ENCODE measurements around the gene SLCO2B1. TPM values are rescaled to one million over a fixed set of nuclear protein-coding genes. Genes with fewer than 3 reads are reported as not detected.

Gene SLCO2B1
- total and polyA plus RNA-seq, 2 experiments from 2014 or later = not detected

- Histone ChIP-seq H3F3A (replicated peaks; ENCODE audit: low read depth) (no peaks in the 10 kb centered on the region), H2AFZ (no peak overlapping the region), H3K27ac (ENCODE audit: low read depth) (no peak overlapping the region), H3K79me2 (replicated peaks; ENCODE audit: insufficient read depth) (no peaks in the 10 kb centered on the region), H3K4me2 (no peak overlapping the region), H3K36me3 (ENCODE audit: insufficient read depth) (no peaks in the 10 kb centered on the region), H3K4me1 (ENCODE audit: insufficient read depth) (no peaks in the 10 kb centered on the region), H3K27me3 (ENCODE audit: insufficient read depth) (no peaks in the 10 kb centered on the region), H3K4me3 (no peak overlapping the region), H4K20me1 (replicated peaks; ENCODE audit: insufficient read depth) (no peaks in the 10 kb centered on the region), H3K9me2 (ENCODE audit: insufficient read depth) (no peaks in the 10 kb centered on the region)
- H3K4me3 Mint-ChIP-seq = no peak overlapping the region
- H3K27ac Mint-ChIP-seq = no peak overlapping the region
- peaks cover 17% of the 10 kb centered on the region for H3K27me3 Mint-ChIP-seq (ENCODE audit: insufficient read depth, low read depth, poor library complexity)
- H3K9me3 Mint-ChIP-seq = peaks cover 3% of the 10 kb centered on the region; the same call in 1 of the 3 replicates
- H3K36me3 Mint-ChIP-seq (ENCODE audit: low read depth) = peaks cover 5% of the 10 kb centered on the region; the same call in 1 of the 3 replicates
- ATAC-seq (no peak), DNase-seq (ENCODE audit: low spot score) (no peak)
- no peak for TF ChIP-seq JUNB (IDR thresholded peaks at IDR 0.05; ENCODE audit: unreplicated experiment)
- TF ChIP-seq CREB1 (CRISPR knock-in tag; IDR thresholded peaks at IDR 0.05; ENCODE audit: low read depth) = no peak
- no peak for TF ChIP-seq EZH2phosphoT487 (IDR thresholded peaks at IDR 0.05; ENCODE audit: unreplicated experiment)
- TF ChIP-seq, protein P1, sequence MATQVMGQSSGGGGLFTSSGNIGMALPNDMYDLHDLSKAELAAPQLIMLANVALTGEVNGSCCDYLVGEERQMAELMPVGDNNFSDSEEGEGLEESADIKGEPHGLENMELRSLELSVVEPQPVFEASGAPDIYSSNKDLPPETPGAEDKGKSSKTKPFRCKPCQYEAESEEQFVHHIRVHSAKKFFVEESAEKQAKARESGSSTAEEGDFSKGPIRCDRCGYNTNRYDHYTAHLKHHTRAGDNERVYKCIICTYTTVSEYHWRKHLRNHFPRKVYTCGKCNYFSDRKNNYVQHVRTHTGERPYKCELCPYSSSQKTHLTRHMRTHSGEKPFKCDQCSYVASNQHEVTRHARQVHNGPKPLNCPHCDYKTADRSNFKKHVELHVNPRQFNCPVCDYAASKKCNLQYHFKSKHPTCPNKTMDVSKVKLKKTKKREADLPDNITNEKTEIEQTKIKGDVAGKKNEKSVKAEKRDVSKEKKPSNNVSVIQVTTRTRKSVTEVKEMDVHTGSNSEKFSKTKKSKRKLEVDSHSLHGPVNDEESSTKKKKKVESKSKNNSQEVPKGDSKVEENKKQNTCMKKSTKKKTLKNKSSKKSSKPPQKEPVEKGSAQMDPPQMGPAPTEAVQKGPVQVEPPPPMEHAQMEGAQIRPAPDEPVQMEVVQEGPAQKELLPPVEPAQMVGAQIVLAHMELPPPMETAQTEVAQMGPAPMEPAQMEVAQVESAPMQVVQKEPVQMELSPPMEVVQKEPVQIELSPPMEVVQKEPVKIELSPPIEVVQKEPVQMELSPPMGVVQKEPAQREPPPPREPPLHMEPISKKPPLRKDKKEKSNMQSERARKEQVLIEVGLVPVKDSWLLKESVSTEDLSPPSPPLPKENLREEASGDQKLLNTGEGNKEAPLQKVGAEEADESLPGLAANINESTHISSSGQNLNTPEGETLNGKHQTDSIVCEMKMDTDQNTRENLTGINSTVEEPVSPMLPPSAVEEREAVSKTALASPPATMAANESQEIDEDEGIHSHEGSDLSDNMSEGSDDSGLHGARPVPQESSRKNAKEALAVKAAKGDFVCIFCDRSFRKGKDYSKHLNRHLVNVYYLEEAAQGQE (IDR thresholded peaks at IDR 0.05; ENCODE audit: unreplicated experiment) = no peak
- no peak for TF ChIP-seq ZNF331 (CRISPR knock-in tag; IDR thresholded peaks at IDR 0.05; ENCODE audit: low read depth)
- TF ChIP-seq ZNF114 (CRISPR knock-in tag; IDR thresholded peaks at IDR 0.05) = no peak
- no peak for TF ChIP-seq ETS1 (IDR thresholded peaks at IDR 0.05)
- TF ChIP-seq CTCF (conservative IDR thresholded peaks at IDR 0.05; ENCODE audit: low read depth in 2 of 2) = no peak
- TF ChIP-seq POLR2AphosphoS5 (IDR thresholded peaks at IDR 0.05; ENCODE audit: low read depth) = no peak
- TF ChIP-seq NANOG (IDR thresholded peaks at IDR 0.05; ENCODE audit: borderline replicate concordance) = no peak
- peaks cover 7% of the 10 kb centered on the region; the same call in 2 of the 3 replicates for H3K4me1 Mint-ChIP-seq
Observed at GRCh38 chr11:75158241-75158640, 7.3 kb downstream of the SLCO2B1 start.
